Fibroblast of mammary gland (primary cell): ENCODE data around the gene IGSF21.
A peak's percentile ranks its signal among the peaks of the same experiment; 100 is the strongest.

Source experiments
- DNase-seq: peaks from one replicate; pipeline ENCODE4 v3.0.0-alpha.2; 2010; ENCODE audit warnings: low read depth
- H3K4me3 ChIP-seq: 2 replicates; pipeline ENCODE4 v1.5.1; 2011; ENCODE audit warnings: low read depth, mild to moderate bottlenecking, low read length, moderate library complexity; ENCODE audit not compliant: control insufficient read depth
- TF ChIP-seq, protein P1 (sequence below): conservative IDR thresholded peaks from 2 replicates; pipeline ENCODE4 v1.5.1; 2011; ENCODE audit warnings: low read depth, low read length, inconsistent platforms; ENCODE audit not compliant: control insufficient read depth, insufficient read depth

IGSF21 gene

DNA sequence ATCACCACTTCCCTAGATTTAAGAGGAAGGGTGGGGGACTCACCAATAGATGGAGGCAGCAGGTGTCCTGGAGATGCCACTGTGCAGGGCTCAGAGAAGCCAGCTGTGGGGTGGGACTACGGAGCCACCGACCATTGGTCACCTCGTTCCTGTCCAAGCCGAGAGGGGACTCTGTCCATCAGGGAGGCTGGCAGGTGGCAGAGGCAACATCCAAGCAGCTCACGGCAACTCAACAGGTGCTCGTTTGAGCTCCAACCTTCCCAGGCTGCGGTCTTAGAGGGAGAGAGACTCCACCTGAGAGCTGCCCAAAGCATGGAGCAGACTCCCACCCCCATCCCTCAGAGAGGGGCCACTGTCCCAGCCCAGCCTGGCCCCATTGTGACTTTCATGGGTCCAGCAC lies 71.4 kb downstream of the IGSF21 start:
- TF ChIP-seq, protein P1, sequence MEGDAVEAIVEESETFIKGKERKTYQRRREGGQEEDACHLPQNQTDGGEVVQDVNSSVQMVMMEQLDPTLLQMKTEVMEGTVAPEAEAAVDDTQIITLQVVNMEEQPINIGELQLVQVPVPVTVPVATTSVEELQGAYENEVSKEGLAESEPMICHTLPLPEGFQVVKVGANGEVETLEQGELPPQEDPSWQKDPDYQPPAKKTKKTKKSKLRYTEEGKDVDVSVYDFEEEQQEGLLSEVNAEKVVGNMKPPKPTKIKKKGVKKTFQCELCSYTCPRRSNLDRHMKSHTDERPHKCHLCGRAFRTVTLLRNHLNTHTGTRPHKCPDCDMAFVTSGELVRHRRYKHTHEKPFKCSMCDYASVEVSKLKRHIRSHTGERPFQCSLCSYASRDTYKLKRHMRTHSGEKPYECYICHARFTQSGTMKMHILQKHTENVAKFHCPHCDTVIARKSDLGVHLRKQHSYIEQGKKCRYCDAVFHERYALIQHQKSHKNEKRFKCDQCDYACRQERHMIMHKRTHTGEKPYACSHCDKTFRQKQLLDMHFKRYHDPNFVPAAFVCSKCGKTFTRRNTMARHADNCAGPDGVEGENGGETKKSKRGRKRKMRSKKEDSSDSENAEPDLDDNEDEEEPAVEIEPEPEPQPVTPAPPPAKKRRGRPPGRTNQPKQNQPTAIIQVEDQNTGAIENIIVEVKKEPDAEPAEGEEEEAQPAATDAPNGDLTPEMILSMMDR: no peak
- H3K4me3 ChIP-seq: no peak overlapping the region
- DNase-seq: no peak

DNA sequence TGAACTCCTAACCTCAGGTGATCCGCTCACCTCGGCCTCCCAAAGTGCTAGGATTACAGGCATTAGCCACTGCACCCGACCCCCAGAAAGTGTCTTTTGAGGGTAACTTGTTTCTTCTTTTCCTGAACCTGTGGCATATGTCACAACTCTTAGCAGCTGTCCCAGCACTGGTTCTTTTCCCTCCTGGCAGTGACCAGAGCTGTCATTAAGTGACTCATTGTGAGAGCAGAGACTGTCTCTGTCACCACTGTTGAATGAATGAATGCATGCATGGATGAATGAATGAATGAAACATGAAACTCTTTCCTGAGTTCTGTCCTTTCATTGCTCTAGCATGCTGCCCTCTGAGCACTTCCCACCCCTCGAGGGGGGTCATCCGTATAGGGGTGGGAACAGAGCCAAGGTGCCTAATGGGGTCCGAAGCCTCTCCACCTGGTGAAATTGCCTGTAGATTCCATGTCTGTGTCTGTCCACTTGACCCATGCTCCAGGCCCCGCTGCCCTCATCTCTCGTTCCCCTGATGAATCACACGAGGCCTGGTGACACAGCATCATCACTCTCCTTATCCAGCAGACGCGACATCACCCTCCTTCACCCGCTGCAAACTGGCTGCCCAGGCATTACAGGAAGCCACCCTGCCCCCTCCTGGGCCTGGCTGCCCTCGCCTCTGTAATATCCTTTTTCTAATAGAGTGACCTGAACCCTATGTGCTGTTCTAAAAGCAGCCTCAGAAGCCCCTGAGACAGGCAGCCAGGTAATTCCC lies 75.0 kb downstream of the IGSF21 start:
- no peak overlapping the region for H3K4me3 ChIP-seq
- TF ChIP-seq, protein P1: no peak
- peak; percentile 17 for DNase-seq

DNA sequence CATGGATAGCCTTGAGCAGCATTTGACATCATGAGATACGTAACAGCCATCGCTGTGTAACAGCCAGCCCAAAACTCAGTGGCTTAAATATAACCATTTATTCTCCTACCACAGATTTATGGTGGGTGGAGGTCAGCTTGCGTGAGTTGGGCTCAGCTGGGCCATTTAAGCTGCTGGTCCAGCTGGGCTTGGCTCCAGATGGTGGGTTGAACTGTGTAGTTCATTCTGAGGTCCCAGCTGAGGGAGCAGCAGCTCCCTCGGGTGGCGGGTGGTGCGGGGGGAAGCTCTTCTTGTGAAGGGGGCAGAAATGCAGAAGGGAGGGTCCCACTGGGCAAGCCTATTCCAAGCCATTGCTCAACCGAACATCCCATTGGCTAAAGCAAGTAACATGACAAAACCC lies 75.9 kb downstream of the IGSF21 start:
- no peak for DNase-seq
- TF ChIP-seq, protein P1: no peak
- H3K4me3 ChIP-seq: no peak overlapping the region

DNA sequence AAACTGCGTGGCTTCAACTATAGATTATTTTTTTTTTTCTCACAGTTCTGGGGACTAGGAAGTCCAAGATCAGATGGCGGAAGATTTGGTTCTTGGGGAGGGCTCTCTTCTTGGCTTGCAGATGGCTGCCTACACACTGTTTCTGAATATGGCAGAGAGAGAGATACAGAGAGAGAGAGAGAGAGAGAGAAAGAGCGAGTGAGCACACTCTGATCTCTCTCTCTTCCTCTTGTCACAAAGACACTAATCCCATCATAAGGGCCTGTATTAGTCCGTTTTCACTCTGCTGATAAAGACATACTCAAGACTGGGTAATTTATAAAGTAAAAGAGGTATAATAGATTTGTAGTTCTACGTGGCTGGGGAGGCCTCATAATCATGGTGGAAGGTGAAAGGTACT lies 79.5 kb downstream of the IGSF21 start:
- no peak for DNase-seq
- H3K4me3 ChIP-seq: no peak overlapping the region
- TF ChIP-seq, protein P1: no peak

DNA sequence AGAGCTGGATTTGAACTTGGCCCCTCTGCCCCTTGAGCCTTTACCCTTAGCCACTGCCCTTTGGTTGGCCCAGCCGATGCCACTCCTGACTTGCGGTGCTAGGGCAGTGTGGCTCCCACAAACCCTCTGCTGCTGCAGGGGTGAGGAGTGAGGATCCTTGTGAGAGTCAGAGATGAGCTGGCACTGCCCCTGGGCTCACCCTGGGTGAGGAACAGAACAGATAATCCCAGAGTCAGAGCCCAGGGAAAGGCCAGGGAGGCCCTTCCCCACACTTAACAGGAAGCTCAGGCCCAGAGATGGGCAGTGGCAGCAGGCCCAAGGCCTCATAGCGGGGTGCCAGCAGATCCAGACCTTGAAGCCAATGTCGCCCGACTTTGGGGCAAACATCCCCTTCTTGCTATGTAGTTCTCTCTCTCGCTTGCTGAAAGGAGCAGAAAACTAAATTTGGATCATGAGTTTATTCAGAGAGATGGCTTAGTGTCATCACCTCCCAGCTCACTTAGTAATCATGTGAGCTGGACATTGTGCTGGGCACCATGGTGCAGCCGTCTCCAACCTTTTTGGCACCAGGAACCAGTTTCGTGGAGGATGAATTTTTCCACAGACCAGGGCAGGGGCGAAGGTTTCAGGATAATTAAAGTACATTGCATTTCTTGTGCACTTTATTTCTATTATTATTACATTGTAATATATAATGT lies 81.4 kb downstream of the IGSF21 start:
- DNase-seq: no peak
- TF ChIP-seq, protein P1: no peak
- no peak overlapping the region for H3K4me3 ChIP-seq

DNA sequence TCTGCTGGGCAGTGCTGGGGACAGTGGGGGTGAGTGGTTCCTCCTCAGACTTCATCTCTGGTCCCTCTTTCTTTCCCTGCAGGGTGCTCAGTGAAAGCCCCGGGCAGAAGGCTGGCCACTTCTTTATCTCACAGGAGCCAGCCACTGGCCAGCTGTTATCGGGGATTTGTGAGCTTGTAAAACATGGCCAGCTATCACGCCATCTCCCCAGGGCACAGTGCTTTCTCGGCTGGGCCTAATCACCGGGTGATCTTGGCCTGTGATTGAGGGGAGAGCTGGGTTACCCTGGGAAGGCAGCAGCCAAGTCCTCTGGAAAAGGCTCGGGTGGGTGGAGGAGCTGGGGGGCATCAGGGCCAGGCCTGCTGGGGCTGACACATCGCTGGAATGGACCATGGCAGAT lies 83.0 kb downstream of the IGSF21 start:
- DNase-seq: no peak
- H3K4me3 ChIP-seq: no peak overlapping the region
- TF ChIP-seq, protein P1: no peak

DNA sequence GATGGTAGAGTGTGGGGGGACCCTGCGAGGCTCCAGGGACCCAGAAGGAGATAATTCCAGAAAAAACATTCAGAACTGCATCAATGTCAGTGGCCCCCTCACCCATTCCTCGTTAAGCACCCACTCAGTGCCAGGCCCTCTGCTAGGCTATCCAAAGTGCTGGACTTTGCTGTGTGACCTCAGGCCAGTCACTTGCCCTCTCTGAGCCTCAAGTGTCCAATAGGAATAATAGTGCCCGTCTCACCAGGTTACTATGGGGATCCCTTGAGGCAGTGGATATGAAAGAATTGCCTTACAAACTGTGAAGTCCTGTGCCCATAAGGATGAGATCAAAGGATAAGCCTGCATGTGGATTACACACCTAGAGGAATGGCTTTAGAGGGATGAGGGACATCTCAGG lies 83.4 kb downstream of the IGSF21 start:
- TF ChIP-seq, protein P1: no peak
- H3K4me3 ChIP-seq: no peak overlapping the region
- no peak for DNase-seq
